Esophagus (tissue), 2 donors: ENCODE results near the gene STK39. TPM values are rescaled to one million over a fixed set of nuclear protein-coding genes. Genes with fewer than 3 reads are reported as not detected.

Source experiments
- H3K27ac ChIP-seq, 2 donors: one replicate each; pipeline ENCODE4 v1.5.1; 2013; ENCODE audit warnings: low read depth in 2 of 2, mild to moderate bottlenecking in 2 of 2, inconsistent platforms in 1 of 2, low read length in 1 of 2, moderate library complexity in 1 of 2
- H3K27me3 ChIP-seq, 2 donors: one replicate each; pipeline ENCODE4 v1.6.1; 2013; ENCODE audit warnings: low read length in 2 of 2, control low read depth in 1 of 2, mild to moderate bottlenecking in 1 of 2; ENCODE audit not compliant: insufficient read depth in 2 of 2, control insufficient read depth in 1 of 2
- H3K36me3 ChIP-seq, 2 donors: one replicate each; pipeline ENCODE4 v1.6.1; 2013; ENCODE audit warnings: low read length in 1 of 2; ENCODE audit not compliant: control insufficient read depth in 2 of 2, insufficient read depth in 2 of 2
- H3K4me1 ChIP-seq, 2 donors: one replicate each; pipeline ENCODE4 v1.6.1; 2013; ENCODE audit warnings: low read length in 1 of 2; ENCODE audit not compliant: control insufficient read depth in 2 of 2, insufficient read depth in 2 of 2
- H3K4me3 ChIP-seq, 2 donors: one replicate each; pipeline ENCODE4 v1.5.1; 2013; ENCODE audit warnings: low read length in 2 of 2, mild to moderate bottlenecking in 2 of 2, low read depth in 1 of 2, moderate library complexity in 1 of 2
- H3K9me3 ChIP-seq, 2 donors: one replicate each; pipeline ENCODE4 v1.6.1; 2013; ENCODE audit warnings: mild to moderate bottlenecking in 2 of 2, low read depth in 1 of 2, low read length in 1 of 2, moderate library complexity in 1 of 2; ENCODE audit not compliant: control insufficient read depth in 2 of 2, insufficient read depth in 1 of 2
- WGBS, 2 donors: extraction: QIAGEN DNeasy Blood & Tissue Kit; methylation state at CpG; one replicate each; pipeline ENCODE4 v1.1.7; 2013; 5-methylcytosine and 5-hydroxymethylcytosine counted together
- polyA plus RNA-seq, 2 donors: library from polyadenylated mRNA; stranded (reverse); fragments of 200-250 nt; gene quantifications; one replicate each; pipeline ENCODE4 v1.2.3, GENCODE V29; 2013
- donor health status: healthy with polysubstance abuse.
- donor health status: Bipolar disorder and iron deficiency.

Gene STK39
- polyA plus RNA-seq, 2 donors: 24.7 to 24.9 TPM

- no peak overlapping the region for H3K27ac ChIP-seq
- 79 to 80% methylated on average over 5 of the region's 5 CpGs for WGBS, 2 donors
- H3K36me3 ChIP-seq: no peaks in the 10 kb centered on the region
Observed at GRCh38 chr2:167939514-167940345, 307.7 kb downstream of the STK39 start.

DNA sequence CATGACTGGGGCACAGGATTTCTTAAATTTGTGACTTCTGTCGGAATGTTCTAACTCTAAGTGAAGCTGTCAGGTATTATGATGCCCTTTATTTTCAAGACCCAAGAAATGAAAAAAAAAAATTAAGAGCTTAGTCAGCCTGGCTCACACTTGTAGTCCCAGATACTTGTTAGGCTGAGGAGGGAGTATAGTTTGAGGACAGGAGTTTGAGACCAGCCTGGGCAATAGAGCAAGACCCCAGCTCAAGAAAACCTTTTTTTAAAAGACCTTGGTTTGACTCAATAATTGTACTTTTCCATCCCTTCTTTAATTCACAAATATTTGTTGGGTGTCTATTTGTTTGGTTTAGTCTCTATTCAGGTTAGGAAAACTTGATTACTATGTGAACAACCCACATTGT lies 310.0 kb downstream of the STK39 start:
- Histone ChIP-seq H3K27ac (no peak overlapping the region), H3K4me3 (no peak overlapping the region), H3K9me3 (no peaks in the 10 kb centered on the region), H3K4me1 (no peaks in the 10 kb centered on the region), H3K36me3 (no peaks in the 10 kb centered on the region), H3K27me3 (no peaks in the 10 kb centered on the region)
- WGBS, 2 donors: 96 to 97% methylated on average over 1 of the region's 1 CpG

More at GRCh38 chr2:167939514-167940345, 307.7 kb downstream of the STK39 start:
- Histone ChIP-seq H3K27me3 (no peaks in the 10 kb centered on the region), H3K4me3 (no peak overlapping the region), H3K9me3 (no peaks in the 10 kb centered on the region), H3K4me1 (no peaks in the 10 kb centered on the region)

- Histone ChIP-seq H3K27me3 (no peaks in the 10 kb centered on the region), H3K27ac (no peak overlapping the region), H3K4me1 (no peaks in the 10 kb centered on the region), H3K36me3 (no peaks in the 10 kb centered on the region), H3K9me3 (no peaks in the 10 kb centered on the region), H3K4me3 (no peak overlapping the region)
- 86 to 90% methylated on average over 4 of the region's 4 CpGs for WGBS, 2 donors
Observed at GRCh38 chr2:167935803-167936110, 311.6 kb downstream of the STK39 start.

GRCh38 chr2:167933097-167933814 lies 314.1 kb downstream of the STK39 start:
- WGBS, 2 donors: 91 to 93% methylated on average over 4 of the region's 4 CpGs
- no peaks in the 10 kb centered on the region for H3K4me1 ChIP-seq

GRCh38 chr2:167932123-167932693 lies 315.2 kb downstream of the STK39 start:
- Histone ChIP-seq H3K4me1 (no peaks in the 10 kb centered on the region), H3K4me3 (no peak overlapping the region), H3K27ac (no peak overlapping the region), H3K27me3 (no peaks in the 10 kb centered on the region), H3K36me3 (no peaks in the 10 kb centered on the region), H3K9me3 (no peaks in the 10 kb centered on the region)
- 84 to 85% methylated on average over 4 of the region's 4 CpGs for WGBS, 2 donors

More at GRCh38 chr2:167933097-167933814, 314.1 kb downstream of the STK39 start:
- no peaks in the 10 kb centered on the region for H3K27me3 ChIP-seq
- no peaks in the 10 kb centered on the region for H3K36me3 ChIP-seq
- no peaks in the 10 kb centered on the region for H3K9me3 ChIP-seq
- no peak overlapping the region for H3K27ac ChIP-seq
- H3K4me3 ChIP-seq: no peak overlapping the region

- Histone ChIP-seq H3K27me3 (no peaks in the 10 kb centered on the region), H3K36me3 (no peaks in the 10 kb centered on the region), H3K9me3 (no peaks in the 10 kb centered on the region), H3K4me3 (no peak overlapping the region), H3K4me1 (no peaks in the 10 kb centered on the region), H3K27ac (no peak overlapping the region)
- WGBS, 2 donors: 77 to 81% methylated on average over 3 of the region's 3 CpGs
Observed at GRCh38 chr2:167929484-167929883, 317.9 kb downstream of the STK39 start.

DNA sequence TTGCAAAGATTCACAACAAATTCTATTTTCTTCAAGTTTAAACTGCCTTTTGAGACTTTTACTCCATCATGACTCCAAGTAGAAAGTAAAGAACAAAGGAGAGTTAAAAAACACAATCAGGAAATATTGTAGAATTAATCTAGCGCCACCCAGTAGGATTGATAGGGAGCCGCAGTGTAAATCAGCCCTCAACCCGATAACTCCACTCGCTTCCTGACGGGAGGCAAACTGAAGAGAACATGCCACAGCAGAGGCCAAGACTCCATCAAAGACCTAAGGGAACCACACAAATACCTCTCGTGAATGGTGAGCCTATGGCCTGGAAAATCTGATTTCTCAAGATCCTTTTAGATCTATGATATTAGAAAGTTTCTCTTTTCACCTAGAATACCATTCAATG lies 319.0 kb downstream of the STK39 start:
- Histone ChIP-seq H3K4me1 (no peaks in the 10 kb centered on the region), H3K9me3 (no peaks in the 10 kb centered on the region), H3K27me3 (no peaks in the 10 kb centered on the region), H3K36me3 (no peaks in the 10 kb centered on the region), H3K4me3 (no peak overlapping the region), H3K27ac (no peak overlapping the region)
- WGBS, 2 donors: 79 to 90% methylated on average over 6 of the region's 6 CpGs

GRCh38 chr2:167925758-167926157 lies 321.6 kb downstream of the STK39 start:
- no peak overlapping the region for H3K4me3 ChIP-seq
- H3K27me3 ChIP-seq: no peaks in the 10 kb centered on the region
- 35 to 44% methylated on average over 2 of the region's 2 CpGs for WGBS, 2 donors
- H3K36me3 ChIP-seq: no peaks in the 10 kb centered on the region
- no peaks in the 10 kb centered on the region for H3K4me1 ChIP-seq
- H3K9me3 ChIP-seq: no peaks in the 10 kb centered on the region
- H3K27ac ChIP-seq: no peak overlapping the region

GRCh38 chr2:167924556-167924955 lies 322.8 kb downstream of the STK39 start:
- Histone ChIP-seq H3K4me3 (no peak overlapping the region), H3K27ac (no peak overlapping the region), H3K27me3 (no peaks in the 10 kb centered on the region), H3K36me3 (no peaks in the 10 kb centered on the region), H3K4me1 (no peaks in the 10 kb centered on the region), H3K9me3 (no peaks in the 10 kb centered on the region)
- 87 to 93% methylated on average over 4 of the region's 4 CpGs for WGBS, 2 donors
